GM12874 (cell line): ENCODE data around the gene BPIFB6.

Source experiments
- TF ChIP-seq, protein P1 (sequence below): IDR thresholded peaks from 2 replicates; pipeline ENCODE4 v1.5.1; 2011; ENCODE audit warnings: low read depth, mild to moderate bottlenecking, control low read depth, low read length, moderate library complexity; ENCODE audit not compliant: insufficient read depth

Gene BPIFB6

DNA sequence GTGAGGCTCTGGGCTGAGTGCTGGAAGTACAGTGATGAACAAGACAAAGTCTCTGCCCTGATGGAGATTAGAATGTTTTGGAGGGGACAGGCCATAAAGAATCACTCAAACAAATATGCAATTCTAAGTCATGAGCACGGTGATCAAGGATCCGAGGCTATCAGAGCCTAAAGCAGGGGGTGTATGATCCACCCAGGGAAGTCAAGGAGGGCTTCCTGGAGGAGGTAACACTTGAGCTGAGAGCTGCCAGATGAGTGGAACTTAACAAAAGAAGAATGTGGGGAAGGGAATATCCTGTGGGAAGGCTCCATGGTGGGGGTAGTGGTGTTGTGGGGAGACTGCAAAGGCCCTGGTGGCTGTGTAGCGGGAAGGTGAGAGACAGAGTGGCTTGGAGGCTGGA, 60.2 kb downstream of the BPIFB6 start:
- TF ChIP-seq, protein P1, sequence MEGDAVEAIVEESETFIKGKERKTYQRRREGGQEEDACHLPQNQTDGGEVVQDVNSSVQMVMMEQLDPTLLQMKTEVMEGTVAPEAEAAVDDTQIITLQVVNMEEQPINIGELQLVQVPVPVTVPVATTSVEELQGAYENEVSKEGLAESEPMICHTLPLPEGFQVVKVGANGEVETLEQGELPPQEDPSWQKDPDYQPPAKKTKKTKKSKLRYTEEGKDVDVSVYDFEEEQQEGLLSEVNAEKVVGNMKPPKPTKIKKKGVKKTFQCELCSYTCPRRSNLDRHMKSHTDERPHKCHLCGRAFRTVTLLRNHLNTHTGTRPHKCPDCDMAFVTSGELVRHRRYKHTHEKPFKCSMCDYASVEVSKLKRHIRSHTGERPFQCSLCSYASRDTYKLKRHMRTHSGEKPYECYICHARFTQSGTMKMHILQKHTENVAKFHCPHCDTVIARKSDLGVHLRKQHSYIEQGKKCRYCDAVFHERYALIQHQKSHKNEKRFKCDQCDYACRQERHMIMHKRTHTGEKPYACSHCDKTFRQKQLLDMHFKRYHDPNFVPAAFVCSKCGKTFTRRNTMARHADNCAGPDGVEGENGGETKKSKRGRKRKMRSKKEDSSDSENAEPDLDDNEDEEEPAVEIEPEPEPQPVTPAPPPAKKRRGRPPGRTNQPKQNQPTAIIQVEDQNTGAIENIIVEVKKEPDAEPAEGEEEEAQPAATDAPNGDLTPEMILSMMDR: no peak

DNA sequence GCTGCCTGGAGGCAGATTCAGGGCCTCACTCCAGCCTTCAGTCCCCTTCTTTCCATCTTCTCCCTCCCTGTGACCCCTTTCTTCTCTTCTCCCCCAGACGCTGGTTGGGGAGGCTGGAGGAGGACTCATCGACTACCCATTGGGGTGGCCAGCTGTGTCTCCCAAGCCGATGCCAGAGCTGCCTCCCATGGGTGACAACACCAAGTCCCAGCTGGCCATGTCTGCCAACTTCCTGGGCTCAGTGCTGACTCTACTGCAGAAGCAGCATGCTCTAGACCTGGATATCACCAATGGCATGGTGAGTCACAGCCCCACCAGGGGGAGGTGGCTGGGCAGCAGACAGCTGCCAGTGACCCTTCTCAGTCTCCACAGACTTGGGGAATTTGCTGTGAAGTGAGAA, 60.9 kb downstream of the BPIFB6 start:
- TF ChIP-seq, protein P1: no peak

DNA sequence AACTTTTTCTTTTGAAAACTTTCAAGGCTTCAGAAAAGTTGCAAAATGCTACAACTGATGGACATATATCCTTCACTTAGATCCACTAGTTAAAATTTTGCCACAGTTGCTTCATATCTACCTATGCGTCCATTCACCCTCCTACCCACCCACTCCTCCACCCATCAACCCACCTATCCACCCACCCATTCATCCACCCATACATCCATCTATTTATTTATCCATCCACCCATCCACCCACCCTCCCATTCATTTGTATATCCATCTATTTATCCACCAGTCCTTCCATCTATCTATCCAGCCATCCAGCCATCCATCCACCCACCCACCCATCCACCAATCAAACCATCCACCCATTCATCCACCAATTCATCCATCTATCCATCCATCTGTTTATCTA, 61.6 kb downstream of the BPIFB6 start:
- TF ChIP-seq, protein P1: no peak

DNA sequence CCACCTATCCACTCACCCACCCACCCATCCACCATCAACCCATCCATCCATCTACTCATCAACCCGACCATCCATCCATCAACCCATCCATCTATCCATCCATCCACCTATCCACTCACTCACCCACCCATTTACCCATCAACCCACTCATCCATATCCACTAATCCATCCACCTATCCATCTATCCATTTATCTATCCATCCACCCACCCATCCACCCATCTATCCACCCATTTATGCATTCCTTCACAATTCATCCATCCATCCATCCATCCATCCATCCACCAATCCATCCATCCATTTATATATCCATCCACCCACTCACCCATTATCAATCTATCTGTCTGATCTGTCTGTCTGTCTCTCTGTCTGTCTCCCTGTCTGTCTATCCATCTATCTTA, 62.1 kb downstream of the BPIFB6 start:
- TF ChIP-seq, protein P1: no peak
